Measurements from ENCODE around the gene TTC28. TPM values are rescaled to one million over a fixed set of nuclear protein-coding genes. Genes with fewer than 3 reads are reported as not detected.
"Not testable (repeated sequence)": the region's sequence is repeated elsewhere in the genome, so short reads cannot be mapped to it uniquely, and the experiment has no call there.

Gene TTC28
- 100 to 1,000 TPM in 2 of 4 donors, 10 to 100 TPM in 2; 43.8 to 130 (median 92.0) TPM for total RNA-seq

- DNase-seq = peak; percentile 83 to 90
- H3K4me1 ChIP-seq; H3K27me3 ChIP-seq; H3K9me3 ChIP-seq; H3K36me3 ChIP-seq; intact Hi-C loops (cut with DNase I; ENCODE audit: low total_unique reads): not testable (repeated sequence)
- TF ChIP-seq POLR2A (IDR thresholded peaks at IDR 0.05) = peak; percentile 45 to 66
- Histone ChIP-seq H3K4me3 (peak within 1 kb of the TSS; percentile 56 to 99), H3K27ac (peak within 1 kb of the TSS; percentile 72 to 83)
Measured at GRCh38 chr22:28679611-28680287, at the start of gene TTC28. Gene TTC28 (minus strand): TSS chr22:28679840. CDS start chr22:28679723, 117 bp downstream.

GRCh38 chr22:28728621-28729313 is 49.1 kb upstream of the TTC28 start:
- TF ChIP-seq, protein P1, sequence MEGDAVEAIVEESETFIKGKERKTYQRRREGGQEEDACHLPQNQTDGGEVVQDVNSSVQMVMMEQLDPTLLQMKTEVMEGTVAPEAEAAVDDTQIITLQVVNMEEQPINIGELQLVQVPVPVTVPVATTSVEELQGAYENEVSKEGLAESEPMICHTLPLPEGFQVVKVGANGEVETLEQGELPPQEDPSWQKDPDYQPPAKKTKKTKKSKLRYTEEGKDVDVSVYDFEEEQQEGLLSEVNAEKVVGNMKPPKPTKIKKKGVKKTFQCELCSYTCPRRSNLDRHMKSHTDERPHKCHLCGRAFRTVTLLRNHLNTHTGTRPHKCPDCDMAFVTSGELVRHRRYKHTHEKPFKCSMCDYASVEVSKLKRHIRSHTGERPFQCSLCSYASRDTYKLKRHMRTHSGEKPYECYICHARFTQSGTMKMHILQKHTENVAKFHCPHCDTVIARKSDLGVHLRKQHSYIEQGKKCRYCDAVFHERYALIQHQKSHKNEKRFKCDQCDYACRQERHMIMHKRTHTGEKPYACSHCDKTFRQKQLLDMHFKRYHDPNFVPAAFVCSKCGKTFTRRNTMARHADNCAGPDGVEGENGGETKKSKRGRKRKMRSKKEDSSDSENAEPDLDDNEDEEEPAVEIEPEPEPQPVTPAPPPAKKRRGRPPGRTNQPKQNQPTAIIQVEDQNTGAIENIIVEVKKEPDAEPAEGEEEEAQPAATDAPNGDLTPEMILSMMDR (IDR thresholded peaks at IDR 0.05) = no peak
- TF ChIP-seq POLR2A (IDR thresholded peaks at IDR 0.05) = no peak
- Histone ChIP-seq H3K9me3 (no peaks in the 10 kb centered on the region), H3K4me1 (no peaks in the 10 kb centered on the region), H3K27me3 (no peaks in the 10 kb centered on the region), H3K4me3 (no peak overlapping the region), H3K36me3 (no peaks in the 10 kb centered on the region), H3K27ac (no peak overlapping the region)
- intact Hi-C loops (cut with DNase I; ENCODE audit: low total_unique reads) = no loop called here
- no peak for DNase-seq

DNA sequence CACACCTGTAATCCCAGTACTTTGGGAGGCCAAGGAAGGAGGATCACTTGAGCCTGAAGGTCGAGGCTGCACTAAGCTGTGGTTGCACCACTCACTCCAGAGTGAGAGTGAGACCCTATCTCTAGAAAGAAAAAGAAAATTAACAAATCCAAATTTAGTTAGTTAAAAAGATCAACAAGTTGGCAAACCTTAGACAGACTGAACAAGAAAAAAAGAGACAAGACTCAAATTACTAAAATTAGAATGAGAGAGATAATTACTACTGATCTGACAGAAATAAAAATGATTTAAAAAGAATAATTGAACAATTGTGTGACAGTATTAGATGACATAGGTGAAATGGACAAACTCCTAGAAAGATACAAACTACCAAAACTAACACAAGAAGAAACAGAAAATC is 48.4 kb upstream of the TTC28 start:
- Histone ChIP-seq H3K27ac (no peak overlapping the region), H3K4me1 (no peaks in the 10 kb centered on the region), H3K27me3 (no peaks in the 10 kb centered on the region), H3K36me3 (no peaks in the 10 kb centered on the region), H3K9me3 (no peaks in the 10 kb centered on the region), H3K4me3 (no peak overlapping the region)
- TF ChIP-seq POLR2A (IDR thresholded peaks at IDR 0.05) = no peak
- intact Hi-C loops (cut with DNase I; ENCODE audit: low total_unique reads) = no loop called here
- DNase-seq = no peak

- H3K36me3 ChIP-seq = no peaks in the 10 kb centered on the region
- no peak overlapping the region for H3K4me3 ChIP-seq
- H3K27ac ChIP-seq = no peak overlapping the region
- DNase-seq = no peak
- TF ChIP-seq, protein P1 (IDR thresholded peaks at IDR 0.05) = no peak
- TF ChIP-seq POLR2A (IDR thresholded peaks at IDR 0.05) = no peak
- intact Hi-C loops (cut with DNase I; ENCODE audit: low total_unique reads) = no loop called here
- no peaks in the 10 kb centered on the region for H3K9me3 ChIP-seq
- H3K27me3 ChIP-seq = no peaks in the 10 kb centered on the region
- no peaks in the 10 kb centered on the region for H3K4me1 ChIP-seq
Measured at GRCh38 chr22:28718044-28718443, 38.4 kb upstream of the TTC28 start.

- H3K36me3 ChIP-seq = no peaks in the 10 kb centered on the region
- no peak overlapping the region for H3K4me3 ChIP-seq
- TF ChIP-seq POLR2A (IDR thresholded peaks at IDR 0.05) = no peak
- TF ChIP-seq, protein P1 (IDR thresholded peaks at IDR 0.05) = no peak
- no peaks in the 10 kb centered on the region for H3K4me1 ChIP-seq
- no peak for DNase-seq
- intact Hi-C loops (cut with DNase I; ENCODE audit: low total_unique reads) = no loop called here
- no peaks in the 10 kb centered on the region for H3K27me3 ChIP-seq
- no peaks in the 10 kb centered on the region for H3K9me3 ChIP-seq
- no peak overlapping the region for H3K27ac ChIP-seq
Measured at GRCh38 chr22:28716686-28717085, 37.0 kb upstream of the TTC28 start.

GRCh38 chr22:28715611-28716010 is 36.0 kb upstream of the TTC28 start:
- no peaks in the 10 kb centered on the region for H3K27me3 ChIP-seq
- H3K36me3 ChIP-seq = no peaks in the 10 kb centered on the region
- no peaks in the 10 kb centered on the region for H3K4me1 ChIP-seq
- no peak for TF ChIP-seq POLR2A (IDR thresholded peaks at IDR 0.05)
- TF ChIP-seq, protein P1 (IDR thresholded peaks at IDR 0.05) = no peak
- no peak for DNase-seq
- intact Hi-C loops (cut with DNase I; ENCODE audit: low total_unique reads) = no loop called here
- no peak overlapping the region for H3K27ac ChIP-seq
- no peak overlapping the region for H3K4me3 ChIP-seq
- no peaks in the 10 kb centered on the region for H3K9me3 ChIP-seq

All from uterus (tissue), 4 donors.